NCI-H774 (cell line): ENCODE measurements around the gene FKBP7.
"Not testable (repeated sequence)": the region's sequence is repeated elsewhere in the genome, so short reads cannot be mapped to it uniquely, and the experiment has no call there.

Experiments used
- DNase-seq: peaks from one replicate; lab custom pipeline; 2025; lab: John Stamatoyannopoulos, UW

Gene FKBP7

DNA sequence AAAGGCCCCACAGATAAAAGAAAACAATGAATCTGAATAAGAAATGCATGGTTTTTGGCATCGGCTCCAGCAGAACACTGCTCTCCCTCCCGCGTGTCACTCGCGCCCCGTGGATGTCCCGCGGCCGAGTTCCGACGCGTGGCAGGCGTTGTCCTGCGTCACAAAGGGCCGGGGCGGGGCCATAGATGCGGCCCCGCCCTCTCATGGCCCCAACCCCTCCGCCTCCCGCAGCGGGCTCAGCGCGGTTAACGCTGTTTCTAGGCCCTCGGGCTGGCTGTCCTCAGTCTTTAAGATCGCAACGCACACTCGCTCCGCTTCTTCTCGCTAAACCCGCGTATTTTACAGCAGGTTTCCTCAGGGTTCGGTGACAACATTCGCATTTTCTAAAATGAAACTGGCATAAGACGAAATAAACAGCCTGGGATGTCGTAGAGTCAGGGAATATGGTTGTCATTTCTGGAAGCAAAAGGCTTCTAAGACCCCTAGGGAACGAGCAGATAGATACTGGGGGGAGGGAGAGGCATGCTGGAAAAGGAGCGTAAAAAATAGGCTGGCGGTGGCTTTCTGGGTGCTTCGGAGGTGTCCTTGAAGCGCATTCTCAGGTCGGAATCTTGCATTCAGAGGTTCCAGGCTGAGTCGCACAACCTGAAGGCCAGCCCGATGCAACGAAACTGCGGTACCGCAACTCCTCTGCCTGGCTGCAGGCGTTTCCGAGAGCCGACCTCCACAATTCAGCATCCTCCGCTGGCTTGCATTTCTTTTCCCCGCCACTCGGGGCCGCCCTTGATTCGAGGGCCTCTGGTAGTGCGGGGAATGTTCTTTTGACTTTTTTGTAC, at the start of gene FKBP7:
Gene FKBP7, minus strand, starts transcription at position 162 of the 836 bp plus-strand sequence. Its CDS starts 101 bp downstream, at position 61.
- peak; percentile 79 for DNase-seq

- DNase-seq: no peak
These were observed 49.2 kb upstream of the FKBP7 start for GRCh38 chr2:178527592-178527991.

- no peak for DNase-seq
These were observed 47.9 kb upstream of the FKBP7 start for GRCh38 chr2:178526256-178526655.

DNA sequence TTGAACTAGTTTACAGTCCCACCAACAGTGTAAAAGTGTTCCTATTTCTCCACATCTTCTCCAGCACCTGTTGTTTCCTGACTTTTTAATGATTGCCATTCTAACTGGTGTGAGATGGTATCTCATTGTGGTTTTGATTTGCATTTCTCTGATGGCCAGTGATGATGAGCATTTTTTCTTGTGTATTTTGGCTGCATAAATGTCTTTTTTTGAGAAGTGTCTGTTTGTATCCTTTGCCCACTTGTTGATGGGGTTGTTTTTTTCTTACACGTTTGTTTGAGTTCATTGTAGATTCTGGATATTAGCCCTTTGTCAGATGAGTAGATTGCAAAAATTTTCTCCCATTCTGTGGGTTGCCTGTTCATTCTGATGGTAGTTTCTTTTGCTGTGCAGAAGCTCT, 47.1 kb upstream of the FKBP7 start:
- DNase-seq: not testable (repeated sequence)

GRCh38 chr2:178525010-178525409, 46.6 kb upstream of the FKBP7 start:
- not testable (repeated sequence) for DNase-seq

GRCh38 chr2:178523596-178524134, 45.3 kb upstream of the FKBP7 start:
- DNase-seq: no peak

DNA sequence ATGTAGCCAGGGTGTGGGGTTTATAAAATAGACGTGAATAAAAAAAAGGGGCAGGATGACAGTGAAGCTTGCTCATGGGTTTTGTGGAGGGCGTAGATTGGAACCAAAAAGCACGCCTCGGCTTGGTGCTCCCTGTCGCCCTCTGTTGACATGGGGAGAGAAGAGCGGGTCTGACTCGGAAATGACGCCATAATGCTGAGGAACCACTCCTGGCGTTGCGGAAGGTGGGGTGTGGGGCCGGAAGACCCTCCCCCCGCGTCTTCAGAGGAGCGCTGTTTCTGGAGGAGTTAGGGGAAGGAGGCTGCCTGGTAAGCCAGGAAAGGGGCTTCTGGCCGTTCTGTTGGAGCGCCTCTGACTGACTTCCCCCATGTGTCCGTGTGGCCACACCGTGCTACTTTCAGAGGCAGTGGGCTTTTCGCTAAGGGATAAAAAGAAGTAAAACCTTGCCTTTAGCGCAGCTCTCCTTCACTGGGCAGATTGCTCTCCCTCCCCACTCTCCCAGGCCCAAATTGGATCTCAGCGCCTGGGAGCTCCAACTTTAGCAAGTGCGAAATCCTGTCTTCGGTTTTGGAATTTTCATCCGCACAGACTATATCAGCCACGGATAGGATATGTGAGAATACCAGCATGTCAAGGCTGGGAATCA, 44.7 kb upstream of the FKBP7 start:
- peak; percentile 71 for DNase-seq

GRCh38 chr2:178521304-178522150, 43.1 kb upstream of the FKBP7 start:
- no peak for DNase-seq

DNA sequence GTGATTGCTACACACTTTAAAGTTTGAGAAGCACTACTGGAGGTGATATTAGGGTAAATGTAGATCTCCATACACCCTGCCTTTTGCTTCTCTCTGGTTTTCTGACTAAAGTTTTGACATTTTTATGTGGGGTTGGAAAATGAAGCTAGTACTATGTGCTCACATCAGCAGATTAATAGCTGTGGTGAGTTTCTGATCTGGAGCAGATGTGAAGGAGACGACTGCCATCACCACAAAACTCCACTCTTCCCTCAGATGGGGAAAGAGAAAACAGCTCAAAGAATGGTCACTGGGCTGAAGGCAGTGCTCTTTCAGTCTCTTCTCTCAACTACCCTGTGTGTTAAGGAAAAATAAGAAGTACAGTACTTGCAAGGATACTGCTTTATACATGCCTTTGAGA, 39.1 kb upstream of the FKBP7 start:
- DNase-seq: no peak

DNA sequence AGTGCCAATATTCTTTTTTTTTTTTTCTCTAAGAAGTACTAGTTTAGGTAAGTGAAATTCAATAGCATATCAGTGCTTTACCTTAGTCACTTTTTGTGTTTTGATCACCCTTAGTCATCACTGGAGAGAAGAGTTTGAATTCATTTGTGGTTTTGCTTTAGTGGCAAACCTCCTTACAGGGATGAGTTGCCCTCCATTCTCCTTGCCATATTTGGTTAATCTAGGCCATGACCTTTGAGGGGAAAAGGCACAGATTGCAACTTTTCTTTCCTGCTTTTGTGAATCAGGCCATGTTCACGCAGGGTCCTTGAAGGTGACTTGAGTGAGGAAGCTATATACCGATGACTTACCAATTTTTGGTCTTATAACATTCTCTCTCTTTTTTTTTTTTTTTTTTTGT, 36.3 kb upstream of the FKBP7 start:
- no peak for DNase-seq

GRCh38 chr2:178513876-178514275, 35.5 kb upstream of the FKBP7 start:
- no peak for DNase-seq

DNA sequence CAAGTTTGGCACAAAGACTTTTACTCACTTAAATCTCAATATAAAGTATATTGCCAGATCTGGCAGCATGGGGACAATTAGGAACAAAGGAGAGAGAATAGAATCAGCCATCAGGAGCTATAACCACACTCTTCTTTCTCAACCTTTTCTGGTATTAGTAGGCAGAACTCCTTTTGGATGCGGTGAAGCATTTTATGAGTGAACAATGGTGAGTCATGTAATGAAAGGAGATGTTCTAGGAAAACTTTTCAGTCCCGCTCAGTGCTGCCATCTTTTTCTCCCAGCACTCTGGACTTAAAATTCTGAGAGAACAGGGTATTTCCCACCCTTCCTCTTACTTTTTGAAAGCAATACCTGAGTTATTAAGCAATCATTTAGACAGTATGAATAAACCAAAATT, 34.1 kb upstream of the FKBP7 start:
- DNase-seq: no peak

DNA sequence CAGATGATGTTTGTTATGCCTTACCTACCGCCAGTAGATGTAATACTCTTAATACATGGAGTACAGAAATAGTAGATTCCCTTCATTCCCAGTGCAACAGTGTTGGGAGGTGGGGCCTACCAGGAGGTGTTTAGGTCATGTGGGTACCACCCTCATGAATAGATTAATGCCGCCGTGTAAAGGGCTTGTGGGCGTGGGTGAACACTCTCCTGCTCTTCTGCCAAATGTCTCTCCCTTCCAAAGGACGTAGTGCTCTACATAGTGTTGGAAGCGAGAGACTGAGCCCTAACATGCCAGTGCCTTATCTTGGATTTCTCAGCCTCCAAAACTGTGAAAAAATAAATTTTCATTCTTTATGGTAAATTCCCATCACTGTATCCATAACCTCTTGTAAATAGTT, 32.0 kb upstream of the FKBP7 start:
- no peak for DNase-seq

DNA sequence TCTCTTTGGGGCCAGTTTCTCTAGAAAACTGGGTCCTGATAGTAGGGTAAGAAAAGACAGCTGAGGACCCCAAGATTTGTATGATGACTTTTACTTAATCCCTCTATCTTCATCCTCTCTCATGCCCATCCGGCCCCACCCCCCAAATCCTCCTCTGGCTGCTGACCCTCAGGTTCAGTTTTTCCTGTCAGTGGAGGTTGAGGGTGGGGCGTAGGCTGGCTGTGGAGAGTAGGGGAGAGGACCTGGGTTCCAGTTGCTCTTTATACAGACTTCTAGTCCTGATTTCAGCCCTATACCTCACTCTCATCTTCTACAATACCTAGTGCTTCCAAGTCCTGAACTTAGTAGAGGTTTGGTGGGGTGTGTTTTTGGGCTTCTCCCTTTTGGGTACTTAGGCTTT, 30.2 kb upstream of the FKBP7 start:
- DNase-seq: no peak

DNA sequence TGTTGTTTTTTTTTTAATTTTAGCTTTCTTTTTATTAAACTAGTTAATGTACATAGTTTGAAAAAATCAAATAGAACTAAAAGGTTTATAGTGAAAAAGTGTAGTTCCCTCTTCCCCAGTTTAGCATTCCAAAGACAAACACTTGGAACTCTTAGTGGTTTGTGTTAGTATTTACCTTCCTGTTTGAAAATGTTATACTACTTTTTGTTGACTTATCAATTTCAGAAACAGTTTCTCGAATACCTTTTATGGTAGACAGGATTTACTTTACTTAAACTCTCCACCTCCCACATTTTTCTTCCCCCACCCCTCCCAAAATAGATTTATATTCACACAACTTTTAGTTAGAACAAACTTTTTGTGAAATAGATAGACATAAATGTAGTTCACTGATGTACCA, 28.5 kb upstream of the FKBP7 start:
- no peak for DNase-seq

GRCh38 chr2:178506524-178506923, 28.1 kb upstream of the FKBP7 start:
- DNase-seq: no peak

- DNase-seq: no peak
These were observed 27.7 kb upstream of the FKBP7 start for GRCh38 chr2:178506101-178506500.

- no peak for DNase-seq
These were observed 24.4 kb upstream of the FKBP7 start for GRCh38 chr2:178502751-178503150.

DNA sequence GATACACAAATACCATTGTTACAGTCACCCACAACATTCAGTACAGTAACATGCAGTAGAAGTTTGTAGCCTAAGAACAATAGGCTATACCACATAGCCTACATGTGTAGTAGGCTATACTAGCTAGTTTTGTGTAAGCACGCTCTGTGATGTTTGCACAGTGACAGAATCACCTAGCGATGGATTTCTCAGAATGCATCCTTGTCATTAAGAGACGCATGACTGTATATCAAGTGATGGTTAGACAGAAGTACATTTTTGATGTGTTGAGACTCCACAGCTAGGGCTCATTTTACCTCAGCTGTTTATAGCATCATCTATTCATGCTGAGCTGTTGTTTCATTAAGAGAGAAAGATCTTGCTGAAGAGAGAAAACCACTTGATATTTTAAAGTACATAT, 21.2 kb upstream of the FKBP7 start:
- no peak for DNase-seq

- no peak for DNase-seq
These were observed 19.7 kb upstream of the FKBP7 start for GRCh38 chr2:178498137-178498536.

- no peak for DNase-seq
These were observed 17.6 kb upstream of the FKBP7 start for GRCh38 chr2:178496049-178496448.

DNA sequence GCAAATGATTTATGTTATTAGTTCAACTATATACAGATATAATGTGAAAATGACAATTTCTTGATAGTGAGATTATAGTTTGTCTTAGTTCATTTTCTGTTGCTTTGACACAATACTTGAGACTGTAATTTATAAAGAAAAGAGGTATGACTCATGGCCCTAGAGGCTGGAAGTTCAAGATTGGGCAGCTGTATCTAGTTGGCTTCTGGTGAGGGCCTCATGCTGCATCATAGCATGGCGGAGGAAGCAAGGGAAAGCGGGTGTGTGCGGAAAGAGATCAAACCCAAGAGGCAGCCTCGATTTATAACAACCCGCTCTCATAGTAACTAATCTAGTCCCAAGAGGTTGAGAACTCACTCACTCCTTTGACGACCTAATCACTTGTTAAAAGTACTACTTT, 13.2 kb upstream of the FKBP7 start:
- no peak for DNase-seq
